Peyer's patch (tissue), 4 donors: ENCODE measurements around the gene TEX29.

ENCODE experiments used
- CTCF ChIP-seq, 6 experiments: fragments of 450-650 bp in 4 of 6; fragments of 200-600 bp in 2 of 6; sonication (generic) in 1 of 6; IDR thresholded peaks; one replicate each; pipeline ENCODE4 v1.5.1; 2017 to 2019; ENCODE audit warnings: antibody characterized with exemption in 6 of 6, mild to moderate bottlenecking in 3 of 6, moderate library complexity in 1 of 6
- POLR2A ChIP-seq, 2 donors: fragments of 450-650 bp; IDR thresholded peaks; one replicate each; pipeline ENCODE4 v1.5.1; 2017; ENCODE audit warnings: antibody characterized with exemption in 2 of 2, mild to moderate bottlenecking in 2 of 2, moderate library complexity in 2 of 2

- TF ChIP-seq CTCF (IDR thresholded peaks at IDR 0.05) = no peak
- TF ChIP-seq POLR2A (IDR thresholded peaks at IDR 0.05) = no peak
Measured at GRCh38 chr13:111322001-111322915, 1.8 kb downstream of the TEX29 start.
